ENCODE data around the gene HBZ.
"Not testable (repeated sequence)": the region's sequence is repeated elsewhere in the genome, so short reads cannot be mapped to it uniquely, and the experiment has no call there.

GRCh38 chr16:164134-164823 lies 11.8 kb downstream of the HBZ start:
- not testable (repeated sequence) for TF ChIP-seq CTCF (IDR thresholded peaks at IDR 0.05 in 2 of 3, conservative IDR thresholded peaks at IDR 0.05 in 1 of 3; ENCODE audit: borderline replicate concordance in 1 of 3, insufficient read depth in 1 of 3, low read depth in 2 of 3, low read length in 2 of 3); EZH2 (IDR thresholded peaks at IDR 0.05); ATF3 (IDR thresholded peaks at IDR 0.05); POLR2AphosphoS5 (IDR thresholded peaks at IDR 0.05; ENCODE audit: low read depth, low read length); YY1 (IDR thresholded peaks at IDR 0.05; ENCODE audit: extremely low read depth, insufficient replicate concordance, low read depth, low read length); POLR2A (IDR thresholded peaks at IDR 0.05; ENCODE audit: borderline replicate concordance, extremely low read depth, insufficient read depth, insufficient read length); JUND (IDR thresholded peaks at IDR 0.05); RAD21 (IDR thresholded peaks at IDR 0.05; ENCODE audit: low read depth); ZBTB33 (IDR thresholded peaks at IDR 0.05; ENCODE audit: extremely low read depth, insufficient replicate concordance, low read length); EZH2phosphoT487 (IDR thresholded peaks at IDR 0.05; ENCODE audit: borderline replicate concordance); EGR1 (IDR thresholded peaks at IDR 0.05; ENCODE audit: low read depth); REST (IDR thresholded peaks at IDR 0.05; ENCODE audit: low read depth); SRF (IDR thresholded peaks at IDR 0.05; ENCODE audit: low read depth); TCF7L2 (IDR thresholded peaks at IDR 0.05; ENCODE audit: borderline replicate concordance, extremely low read depth, insufficient read depth, insufficient read length)

Data from HCT116 (cell line).